ENCODE results near the gene SLC7A8. TPM values are rescaled to one million over a fixed set of nuclear protein-coding genes. Genes with fewer than 3 reads are reported as not detected.

SLC7A8 gene
- total and polyA plus RNA-seq, 7 experiments from 2014 or later: 0.36 to 7.7 (median 2.5) TPM

DNA sequence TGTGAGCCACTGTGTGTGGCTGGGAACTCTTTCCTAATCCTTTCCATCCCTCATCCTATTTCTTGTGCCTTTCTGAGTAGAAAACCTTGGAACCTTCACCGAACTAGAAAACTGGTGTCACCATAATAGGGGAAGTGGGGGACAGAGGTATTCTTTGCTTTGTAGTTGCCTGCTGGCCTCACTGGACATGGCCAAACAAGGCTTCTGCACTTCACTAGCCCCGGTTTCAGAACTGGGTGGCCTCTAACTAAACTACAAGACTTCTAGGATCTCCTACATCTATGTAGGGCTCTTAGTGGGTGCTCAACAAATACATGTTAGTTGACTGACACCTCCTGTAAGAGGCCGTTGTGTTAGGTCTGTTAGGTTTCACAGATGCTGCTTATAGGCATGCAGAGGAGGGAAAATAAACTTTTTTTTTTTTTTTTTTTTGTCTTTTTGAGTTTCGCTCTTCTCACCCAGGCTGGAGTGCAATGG is 78.1 kb downstream of the SLC7A8 start:
- Histone ChIP-seq H3K4me1 (ENCODE audit: control insufficient read depth in 2 of 2, insufficient read depth in 2 of 2, low read length in 2 of 2) (no peaks in the 10 kb centered on the region), H3K27me3 (ENCODE audit: control insufficient read depth in 2 of 2, insufficient read depth in 2 of 2, low read length in 2 of 2) (no peaks in the 10 kb centered on the region), H3K27ac (ENCODE audit: low read depth, low read length) (no peak overlapping the region), H3K36me3 (ENCODE audit: control insufficient read depth in 2 of 3, insufficient read depth in 3 of 3, low read length in 3 of 3) (no peaks in the 10 kb centered on the region), H3K9me3 (ENCODE audit: control insufficient read depth in 2 of 3, low read length in 3 of 3) (no peaks in the 10 kb centered on the region), H3K4me3 (ENCODE audit: low read length) (no peak overlapping the region)
- no peak for ATAC-seq
- POLR2A ChIA-PET: interaction anchor here (0.7 to 1.8 kb wide), 2 partner anchors 10 to 952 kb away, joined by 5 to 6 read pairs; partner anchors contain the start of genes ACIN1 and C14orf119
- Mint-ChIP-seq H3K27me3 (peaks cover 0 to 7% (median 0%) of the 10 kb centered on the region in 5 donors), H3K27ac (peak overlapping the region in 2 of 9 donors; percentile 45 to 73), H3K4me3 (no peak overlapping the region), H3K4me1 (peaks cover 0 to 5% (median 0%) of the 10 kb centered on the region in 7 donors), H3K36me3 (no peaks in the 10 kb centered on the region), H3K9me3 (no peaks in the 10 kb centered on the region)
- intact Hi-C loops (cut with micrococcal nuclease): no loop called here
- no peak for DNase-seq
- CTCF ChIA-PET: interaction anchor here (1.4 kb wide), 1 partner anchor 10 kb away, joined by 7 read pairs; the partner anchor contains the start of genes ACIN1 and C14orf119

DNA sequence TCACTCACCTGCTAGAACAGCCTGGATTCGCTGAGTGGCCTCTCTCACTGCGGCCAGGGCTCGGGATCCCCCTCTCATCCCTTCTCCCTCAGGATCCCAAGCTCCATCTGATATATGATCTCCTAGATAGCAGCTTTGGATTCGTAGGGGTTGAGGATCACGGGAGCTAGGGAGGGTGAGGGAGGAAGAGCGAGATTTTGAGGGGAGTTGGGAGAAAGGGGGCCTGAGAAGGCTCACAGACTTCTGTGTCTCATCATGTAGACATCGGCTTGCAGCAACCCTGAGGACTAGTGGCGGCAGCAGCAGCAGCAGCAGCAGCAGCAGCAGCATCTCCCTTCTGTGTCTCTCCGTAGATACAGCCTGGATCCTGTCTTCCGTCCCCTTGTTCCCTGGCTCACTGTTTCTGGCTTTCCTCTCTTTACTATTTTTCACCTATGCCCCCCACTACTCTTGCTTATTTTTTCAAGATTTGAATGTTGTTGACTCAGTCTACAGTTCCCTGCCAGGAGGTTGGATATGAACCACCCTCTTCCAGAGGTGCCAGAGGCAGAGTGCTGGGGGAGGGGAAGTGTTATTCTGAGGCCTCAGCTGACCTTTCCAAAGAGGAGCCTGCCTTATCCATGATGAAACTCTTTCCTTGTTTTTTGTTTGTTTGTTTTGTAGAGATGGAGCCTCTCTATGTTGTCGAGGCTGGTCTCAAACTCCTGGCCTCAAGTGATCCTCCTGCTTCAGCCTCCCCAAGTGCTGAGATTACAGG is 78.7 kb downstream of the SLC7A8 start, which contains the start of gene CIROP:
CIROP (minus strand) TSS at position 399 of the 757 bp plus-strand sequence; CDS start at position 330, 69 bp downstream.
- Mint-ChIP-seq H3K27ac (peak within 1 kb of the TSS in 3 of 9 donors; percentile 45 to 80 (median 73)), H3K36me3 (no peaks in the 10 kb centered on the region), H3K9me3 (no peaks in the 10 kb centered on the region), H3K4me3 (no peak within 1 kb of the TSS), H3K27me3 (peaks cover 0 to 7% (median 0%) of the 10 kb centered on the region in 5 donors), H3K4me1 (peaks cover 0 to 11% (median 0%) of the 10 kb centered on the region in 7 donors)
- intact Hi-C loops (cut with micrococcal nuclease): no loop called here
- H3K4me3 ChIP-seq (ENCODE audit: low read length): no peak within 1 kb of the TSS
- no peaks in the 10 kb centered on the region for H3K9me3 ChIP-seq (ENCODE audit: control insufficient read depth in 2 of 3, low read length in 3 of 3)
- CTCF ChIA-PET: interaction anchor here (1.9 kb wide), 1 partner anchor 37 kb away, joined by 9 read pairs; no protein-coding TSS in a partner anchor
- no peaks in the 10 kb centered on the region for H3K4me1 ChIP-seq (ENCODE audit: control insufficient read depth in 2 of 2, insufficient read depth in 2 of 2, low read length in 2 of 2)
- ATAC-seq (no peak), DNase-seq (no peak)
- POLR2A ChIA-PET: interaction anchor here (1.8 kb wide), 1 partner anchor 10 kb away, joined by 5 read pairs; the partner anchor contains the start of genes ACIN1 and C14orf119
- H3K27me3 ChIP-seq (ENCODE audit: control insufficient read depth in 2 of 2, insufficient read depth in 2 of 2, low read length in 2 of 2): no peaks in the 10 kb centered on the region
- no peak within 1 kb of the TSS for H3K27ac ChIP-seq (ENCODE audit: low read depth, low read length)
- no peaks in the 10 kb centered on the region for H3K36me3 ChIP-seq (ENCODE audit: control insufficient read depth in 2 of 3, insufficient read depth in 3 of 3, low read length in 3 of 3)

- CTCF ChIA-PET: interaction anchor here (1.3 to 1.9 kb wide), 2 partner anchors 36 to 118 kb away, joined by 3 to 9 read pairs; no protein-coding TSS in a partner anchor
- intact Hi-C loops (cut with micrococcal nuclease): no loop called here
- H3K36me3 Mint-ChIP-seq: peaks cover 0 to 4% (median 2%) of the 10 kb centered on the region in 5 donors
- peaks cover 0 to 18% (median 3%) of the 10 kb centered on the region in 7 donors for H3K4me1 Mint-ChIP-seq
- Histone ChIP-seq H3K9me3 (ENCODE audit: control insufficient read depth in 2 of 3, low read length in 3 of 3) (no peaks in the 10 kb centered on the region), H3K36me3 (ENCODE audit: control insufficient read depth in 2 of 3, insufficient read depth in 3 of 3, low read length in 3 of 3) (no peaks in the 10 kb centered on the region), H3K4me3 (ENCODE audit: low read length) (no peak overlapping the region), H3K27me3 (ENCODE audit: control insufficient read depth in 2 of 2, insufficient read depth in 2 of 2, low read length in 2 of 2) (no peaks in the 10 kb centered on the region), H3K27ac (ENCODE audit: low read depth, low read length) (no peak overlapping the region), H3K4me1 (ENCODE audit: control insufficient read depth in 2 of 2, insufficient read depth in 2 of 2, low read length in 2 of 2) (no peaks in the 10 kb centered on the region)
- H3K27me3 Mint-ChIP-seq: peaks cover 0 to 5% (median 0%) of the 10 kb centered on the region in 5 donors
- no peak overlapping the region for H3K27ac Mint-ChIP-seq
- no peaks in the 10 kb centered on the region for H3K9me3 Mint-ChIP-seq
- ATAC-seq: no peak
- POLR2A ChIA-PET: interaction anchor here (1.8 kb wide), 1 partner anchor 9 kb away, joined by 5 read pairs; the partner anchor contains the start of genes ACIN1 and C14orf119
- no peak overlapping the region for H3K4me3 Mint-ChIP-seq
- DNase-seq: no peak
Measured at GRCh38 chr14:23104070-23104590, 79.3 kb downstream of the SLC7A8 start.

DNA sequence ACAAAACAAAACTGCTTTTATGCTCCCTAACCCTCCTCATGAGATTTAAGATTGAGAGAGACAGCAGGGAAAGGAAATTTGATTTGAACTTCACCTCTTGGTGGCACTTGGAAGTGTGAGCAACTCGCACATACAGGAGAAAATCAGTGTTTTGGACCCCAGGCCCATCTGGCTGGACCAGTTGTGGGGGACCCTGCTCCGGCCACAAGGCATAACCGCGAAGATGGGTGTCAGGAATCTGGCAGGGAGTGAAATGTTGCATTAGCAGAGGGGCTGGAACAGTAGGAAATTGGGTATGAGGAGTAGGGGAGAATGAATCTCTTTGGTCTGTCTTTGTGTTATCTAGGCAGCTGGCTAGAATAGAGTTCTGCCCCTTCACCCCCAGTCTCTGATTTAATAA is 79.9 kb downstream of the SLC7A8 start:
- Histone ChIP-seq H3K4me3 (ENCODE audit: low read length) (no peak overlapping the region), H3K27ac (ENCODE audit: low read depth, low read length) (no peak overlapping the region), H3K4me1 (ENCODE audit: control insufficient read depth in 2 of 2, insufficient read depth in 2 of 2, low read length in 2 of 2) (no peaks in the 10 kb centered on the region), H3K36me3 (ENCODE audit: control insufficient read depth in 2 of 3, insufficient read depth in 3 of 3, low read length in 3 of 3) (peaks cover 0 to under 1% (median 0%) of the 10 kb centered on the region in 3 experiments), H3K27me3 (ENCODE audit: control insufficient read depth in 2 of 2, insufficient read depth in 2 of 2, low read length in 2 of 2) (no peaks in the 10 kb centered on the region), H3K9me3 (ENCODE audit: control insufficient read depth in 2 of 3, low read length in 3 of 3) (no peaks in the 10 kb centered on the region)
- no peak for ATAC-seq
- Mint-ChIP-seq H3K4me3 (no peak overlapping the region), H3K9me3 (no peaks in the 10 kb centered on the region), H3K27me3 (peaks cover 0 to 5% (median 0%) of the 10 kb centered on the region in 5 donors), H3K4me1 (peaks cover 0 to 20% (median 3%) of the 10 kb centered on the region in 7 donors), H3K27ac (peak overlapping the region in 1 of 9 donors; percentile 80), H3K36me3 (peaks cover 0 to 8% (median 6%) of the 10 kb centered on the region in 5 donors)
- no peak for DNase-seq
- intact Hi-C loops (cut with micrococcal nuclease): no loop called here
- POLR2A ChIA-PET: interaction anchor here (1.8 kb wide), 1 partner anchor 8 kb away, joined by 5 read pairs; the partner anchor contains the start of genes ACIN1 and C14orf119
- CTCF ChIA-PET: interaction anchor here (0.6 to 1.9 kb wide), 4 partner anchors 9 to 117 kb away, joined by 3 to 9 read pairs (median 4); partner anchors contain the start of gene ACIN1

DNA sequence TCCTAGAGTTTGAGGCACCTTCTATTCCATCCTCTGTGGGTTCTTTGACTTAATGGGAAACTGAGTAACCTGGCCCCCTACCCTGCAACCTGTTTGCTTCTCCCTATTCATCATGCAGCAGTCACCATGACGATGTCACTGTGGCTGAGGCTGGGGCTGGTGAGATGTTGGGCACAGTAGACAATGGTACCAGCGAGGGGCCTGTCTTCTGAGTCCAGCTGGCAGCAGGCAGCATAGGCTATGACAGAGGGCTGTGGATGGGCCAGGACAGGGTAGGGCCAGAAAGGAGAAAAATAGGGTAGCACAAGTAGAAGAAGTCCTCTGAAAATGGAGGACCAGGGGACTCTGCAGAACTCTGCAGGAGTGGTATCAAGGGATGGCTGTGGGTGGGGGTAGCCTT is 80.7 kb downstream of the SLC7A8 start:
- CTCF ChIA-PET: interaction anchor here (0.6 to 1.9 kb wide), 4 partner anchors 8 to 117 kb away, joined by 3 to 9 read pairs (median 4); partner anchors contain the start of gene ACIN1
- H3K4me3 ChIP-seq (ENCODE audit: low read length): no peak overlapping the region
- Mint-ChIP-seq H3K27me3 (peaks cover 0 to 5% (median 0%) of the 10 kb centered on the region in 5 donors), H3K36me3 (peaks cover 0 to 15% (median 6%) of the 10 kb centered on the region in 5 donors), H3K27ac (no peak overlapping the region), H3K9me3 (no peaks in the 10 kb centered on the region), H3K4me3 (no peak overlapping the region), H3K4me1 (peaks cover 0 to 27% (median 6%) of the 10 kb centered on the region in 7 donors)
- POLR2A ChIA-PET: no interaction called here
- H3K9me3 ChIP-seq (ENCODE audit: control insufficient read depth in 2 of 3, low read length in 3 of 3): no peaks in the 10 kb centered on the region
- intact Hi-C loops (cut with micrococcal nuclease): no loop called here
- DNase-seq (no peak), ATAC-seq (no peak)
- peaks cover 0 to 5% of the 10 kb centered on the region in 2 donors for H3K4me1 ChIP-seq (ENCODE audit: control insufficient read depth in 2 of 2, insufficient read depth in 2 of 2, low read length in 2 of 2)
- H3K27me3 ChIP-seq (ENCODE audit: control insufficient read depth in 2 of 2, insufficient read depth in 2 of 2, low read length in 2 of 2): no peaks in the 10 kb centered on the region
- peaks cover 2 to 6% (median 4%) of the 10 kb centered on the region in 3 experiments for H3K36me3 ChIP-seq (ENCODE audit: control insufficient read depth in 2 of 3, insufficient read depth in 3 of 3, low read length in 3 of 3)
- no peak overlapping the region for H3K27ac ChIP-seq (ENCODE audit: low read depth, low read length)

GRCh38 chr14:23101986-23102625 is 81.4 kb downstream of the SLC7A8 start:
- no peak overlapping the region for H3K27ac ChIP-seq (ENCODE audit: low read depth, low read length)
- ChIA-PET POLR2A (no interaction called here), CTCF (interaction anchor here (1.5 kb wide), 1 partner anchor 18 kb away, joined by 3 read pairs; no protein-coding TSS in a partner anchor)
- H3K27me3 ChIP-seq (ENCODE audit: control insufficient read depth in 2 of 2, insufficient read depth in 2 of 2, low read length in 2 of 2): no peaks in the 10 kb centered on the region
- H3K4me1 Mint-ChIP-seq: peaks cover 0 to 34% (median 13%) of the 10 kb centered on the region in 7 donors
- H3K36me3 Mint-ChIP-seq: peaks cover 0 to 22% (median 13%) of the 10 kb centered on the region in 5 donors
- no peaks in the 10 kb centered on the region for H3K9me3 Mint-ChIP-seq
- no peaks in the 10 kb centered on the region for H3K9me3 ChIP-seq (ENCODE audit: control insufficient read depth in 2 of 3, low read length in 3 of 3)
- peak overlapping the region in 2 of 9 donors; percentile 18 to 67 for H3K27ac Mint-ChIP-seq
- no peak for DNase-seq
- no peak overlapping the region for H3K4me3 ChIP-seq (ENCODE audit: low read length)
- H3K27me3 Mint-ChIP-seq: peaks cover 0 to 5% (median 0%) of the 10 kb centered on the region in 5 donors
- H3K36me3 ChIP-seq (ENCODE audit: control insufficient read depth in 2 of 3, insufficient read depth in 3 of 3, low read length in 3 of 3): peaks cover 6 to 9% (median 6%) of the 10 kb centered on the region in 3 experiments
- peaks cover 6 to 12% of the 10 kb centered on the region in 2 donors for H3K4me1 ChIP-seq (ENCODE audit: control insufficient read depth in 2 of 2, insufficient read depth in 2 of 2, low read length in 2 of 2)
- H3K4me3 Mint-ChIP-seq: no peak overlapping the region
- no peak for ATAC-seq
- intact Hi-C loops (cut with micrococcal nuclease): no loop called here
